ENCODE measurements around the gene USP17L17.
"Not testable (repeated sequence)": the region's sequence is repeated elsewhere in the genome, so short reads cannot be mapped to it uniquely, and the experiment has no call there.

The USP17L17 gene, protein sequence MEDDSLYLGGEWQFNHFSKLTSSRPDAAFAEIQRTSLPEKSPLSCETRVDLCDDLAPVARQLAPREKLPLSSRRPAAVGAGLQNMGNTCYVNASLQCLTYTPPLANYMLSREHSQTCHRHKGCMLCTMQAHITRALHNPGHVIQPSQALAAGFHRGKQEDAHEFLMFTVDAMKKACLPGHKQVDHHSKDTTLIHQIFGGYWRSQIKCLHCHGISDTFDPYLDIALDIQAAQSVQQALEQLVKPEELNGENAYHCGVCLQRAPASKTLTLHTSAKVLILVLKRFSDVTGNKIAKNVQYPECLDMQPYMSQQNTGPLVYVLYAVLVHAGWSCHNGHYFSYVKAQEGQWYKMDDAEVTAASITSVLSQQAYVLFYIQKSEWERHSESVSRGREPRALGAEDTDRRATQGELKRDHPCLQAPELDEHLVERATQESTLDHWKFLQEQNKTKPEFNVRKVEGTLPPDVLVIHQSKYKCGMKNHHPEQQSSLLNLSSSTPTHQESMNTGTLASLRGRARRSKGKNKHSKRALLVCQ

DNA sequence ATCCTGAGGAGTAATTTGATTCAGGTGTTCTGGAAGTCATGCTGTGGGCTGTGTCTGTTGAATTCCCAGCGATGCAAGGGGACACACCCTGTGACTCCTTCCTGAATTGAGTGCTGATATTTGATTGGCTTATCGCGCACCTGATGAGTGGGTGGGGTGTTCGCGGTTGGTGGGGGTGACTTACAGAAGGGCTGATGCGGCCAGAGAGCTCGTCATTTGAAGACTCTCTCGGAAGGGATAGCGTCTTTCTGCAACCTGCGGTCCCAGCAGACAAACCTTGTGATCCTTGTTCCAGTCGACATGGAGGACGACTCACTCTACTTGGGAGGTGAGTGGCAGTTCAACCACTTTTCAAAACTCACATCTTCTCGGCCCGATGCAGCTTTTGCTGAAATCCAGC lies at the start of gene USP17L17:
Gene USP17L17 (plus strand): TSS at position 301 of the 400 bp plus-strand sequence. CDS start 0 bp downstream, at position 301.
- DNase-seq: not testable (repeated sequence)

GRCh38 chr4:9210357-9210756 lies 33.3 kb upstream of the USP17L17 start, which contains the start of gene USP17L10:
USP17L10 (plus strand) TSS chr4:9210657; CDS start chr4:9210657, 0 bp downstream.
- not testable (repeated sequence) for DNase-seq

GRCh38 chr4:9214701-9215100 lies 29.0 kb upstream of the USP17L17 start:
- not testable (repeated sequence) for DNase-seq

DNA sequence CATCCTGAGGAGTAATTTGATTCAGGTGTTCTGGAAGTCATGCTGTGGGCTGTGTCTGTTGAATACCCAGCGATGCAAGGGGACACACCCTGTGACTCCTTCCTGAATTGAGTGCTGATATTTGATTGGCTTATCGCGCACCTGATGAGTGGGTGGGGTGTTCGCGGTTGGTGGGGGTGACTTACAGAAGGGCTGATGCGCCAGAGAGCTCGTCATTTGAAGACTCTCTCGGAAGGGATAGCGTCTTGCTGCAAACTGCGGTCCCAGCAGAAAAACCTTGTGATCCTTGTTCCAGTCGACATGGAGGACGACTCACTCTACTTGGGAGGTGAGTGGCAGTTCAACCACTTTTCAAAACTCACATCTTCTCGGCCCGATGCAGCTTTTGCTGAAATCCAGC lies 28.6 kb upstream of the USP17L17 start, which contains the start of gene USP17L11:
Gene USP17L11 (plus strand): TSS at position 301 of the 400 bp plus-strand sequence. CDS start 0 bp downstream, at position 301.
- not testable (repeated sequence) for DNase-seq

- DNase-seq: not testable (repeated sequence)
Observed at GRCh38 chr4:9219852-9220251, 23.8 kb upstream of the USP17L17 start, which contains the start of gene USP17L12. USP17L12 (plus strand) TSS chr4:9220152; CDS start chr4:9220152, 0 bp downstream.

DNA sequence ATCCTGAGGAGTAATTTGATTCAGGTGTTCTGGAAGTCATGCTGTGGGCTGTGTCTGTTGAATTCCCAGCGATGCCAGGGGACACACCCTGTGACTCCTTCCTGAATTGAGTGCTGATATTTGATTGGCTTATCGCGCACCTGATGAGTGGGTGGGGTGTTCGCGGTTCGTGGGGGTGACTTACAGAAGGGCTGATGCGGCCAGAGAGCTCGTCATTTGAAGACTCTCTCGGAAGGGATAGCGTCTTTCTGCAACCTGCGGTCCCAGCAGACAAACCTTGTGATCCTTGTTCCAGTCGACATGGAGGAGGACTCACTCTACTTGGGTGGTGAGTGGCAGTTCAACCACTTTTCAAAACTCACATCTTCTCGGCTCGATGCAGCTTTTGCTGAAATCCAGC lies 19.1 kb upstream of the USP17L17 start, which contains the start of gene USP17L13:
Gene USP17L13 (plus strand): TSS at position 301 of the 400 bp plus-strand sequence. CDS start 0 bp downstream, at position 301.
- DNase-seq: not testable (repeated sequence)

- DNase-seq: not testable (repeated sequence)
Observed at GRCh38 chr4:9230249-9230648, 13.4 kb upstream of the USP17L17 start.

DNA sequence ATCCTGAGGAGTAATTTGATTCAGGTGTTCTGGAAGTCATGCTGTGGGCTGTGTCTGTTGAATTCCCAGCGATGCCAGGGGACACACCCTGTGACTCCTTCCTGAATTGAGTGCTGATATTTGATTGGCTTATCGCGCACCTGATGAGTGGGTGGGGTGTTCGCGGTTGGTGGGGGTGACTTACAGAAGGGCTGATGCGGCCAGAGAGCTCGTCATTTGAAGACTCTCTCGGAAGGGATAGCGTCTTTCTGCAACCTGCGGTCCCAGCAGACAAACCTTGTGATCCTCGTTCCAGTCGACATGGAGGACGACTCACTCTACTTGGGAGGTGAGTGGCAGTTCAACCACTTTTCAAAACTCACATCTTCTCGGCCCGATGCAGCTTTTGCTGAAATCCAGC lies 9.6 kb upstream of the USP17L17 start, which contains the start of gene USP17L15:
Gene USP17L15 (plus strand): TSS at position 301 of the 400 bp plus-strand sequence. CDS start 0 bp downstream, at position 301.
- DNase-seq: not testable (repeated sequence)

DNA sequence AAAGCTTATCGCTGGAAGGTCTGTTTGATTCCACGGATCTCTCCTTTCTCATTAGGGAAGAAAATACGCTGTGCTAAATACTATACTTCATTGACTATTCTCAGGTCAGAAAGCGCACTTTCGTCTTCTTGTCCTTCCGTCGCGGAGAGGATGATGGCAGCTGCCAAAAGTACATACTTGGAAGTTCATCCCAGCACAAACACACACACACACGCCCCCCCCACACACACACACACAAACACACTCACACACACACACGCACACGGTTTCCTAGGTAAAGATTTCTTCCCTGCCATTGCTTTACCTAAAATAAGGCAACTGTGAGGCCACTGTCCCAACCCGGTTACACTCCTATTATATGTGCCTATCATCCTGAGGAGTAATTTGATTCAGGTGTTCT lies 5.2 kb upstream of the USP17L17 start:
- not testable (repeated sequence) for DNase-seq

GRCh38 chr4:9247953-9248680 lies 4.4 kb downstream of the USP17L17 start, which contains the start of gene USP17L18:
USP17L18 (plus strand) TSS chr4:9248630; CDS start chr4:9248630, 0 bp downstream.
- DNase-seq: not testable (repeated sequence)

GRCh38 chr4:9253078-9253477 lies 9.4 kb downstream of the USP17L17 start, which contains the start of gene USP17L19:
USP17L19 (plus strand) TSS chr4:9253378; CDS start chr4:9253378, 0 bp downstream.
- DNase-seq: not testable (repeated sequence)

DNA sequence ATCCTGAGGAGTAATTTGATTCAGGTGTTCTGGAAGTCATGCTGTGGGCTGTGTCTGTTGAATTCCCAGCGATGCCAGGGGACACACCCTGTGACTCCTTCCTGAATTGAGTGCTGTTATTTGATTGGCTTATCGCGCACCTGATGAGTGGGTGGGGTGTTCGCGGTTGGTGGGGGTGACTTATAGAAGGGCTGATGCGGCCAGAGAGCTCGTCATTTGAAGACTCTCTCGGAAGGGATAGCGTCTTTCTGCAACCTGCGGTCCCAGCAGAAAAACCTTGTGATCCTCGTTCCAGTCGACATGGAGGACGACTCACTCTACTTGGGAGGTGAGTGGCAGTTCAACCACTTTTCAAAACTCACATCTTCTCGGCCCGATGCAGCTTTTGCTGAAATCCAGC lies 14.1 kb downstream of the USP17L17 start, which contains the start of gene USP17L20:
Gene USP17L20 (plus strand): TSS at position 301 of the 400 bp plus-strand sequence. CDS start 0 bp downstream, at position 301.
- not testable (repeated sequence) for DNase-seq

GRCh38 chr4:9262572-9262971 lies 18.9 kb downstream of the USP17L17 start, which contains the start of gene USP17L21:
USP17L21 (plus strand) TSS chr4:9262872; CDS start chr4:9262872, 0 bp downstream.
- DNase-seq: not testable (repeated sequence)

GRCh38 chr4:9267319-9267718 lies 23.6 kb downstream of the USP17L17 start, which contains the start of gene USP17L22:
USP17L22 (plus strand) TSS chr4:9267619; CDS start chr4:9267619, 0 bp downstream.
- DNase-seq: not testable (repeated sequence)

GRCh38 chr4:9271719-9272118 lies 28.0 kb downstream of the USP17L17 start:
- DNase-seq: not testable (repeated sequence)

All from NCI-H2107 (cell line).